HCT116 (cell line): ENCODE measurements around the gene BCAR1. TPM values are rescaled to one million over a fixed set of nuclear protein-coding genes. Genes with fewer than 3 reads are reported as not detected.

ENCODE experiments used
- ATAC-seq: fragments of 200-7000 bp; cut with Tn5 transposase; 2 replicates; pipeline ENCODE4 v1.9.1; 2020; ENCODE audit warnings: mild to moderate bottlenecking, moderate library complexity
- BruUV-seq: library from RNA; stranded (reverse); fragments of 400-500 nt; replicated peaks from 2 replicates; lab custom pipeline; 2021; lab: Mats Ljungman, UMichigan
- CTCF ChIA-PET: fragments of 300-600 bp; sonication (Branson Sonifier 250); formaldehyde crosslinking; loops from one replicate; lab custom pipeline; 2021; ENCODE audit warnings: antibody characterized with exemption; lab: Charles Lee
- POLR2A ChIA-PET: fragments of 300-600, 350-600 bp; sonication (Branson Sonifier 250); formaldehyde crosslinking; loops from one replicate; lab custom pipeline; 2021; ENCODE audit warnings: antibody characterized with exemption; lab: Charles Lee
- RAD21 ChIA-PET, 2 experiments: fragments of 300-600 bp; sonication (Branson Sonifier 250); formaldehyde crosslinking; loops; one replicate each; lab custom pipeline; 2023; ENCODE audit warnings: low total read pairs in 2 of 2; ENCODE audit not compliant: uncharacterized antibody in 2 of 2, unreplicated experiment in 2 of 2, low non-redundant PET in 1 of 2; lab: Charles Lee
- DNase-seq: peaks from one replicate; pipeline ENCODE4 v3.0.0-alpha.2; 2010; ENCODE audit warnings: low read depth, low spot score
- H2AFZ ChIP-seq: fragments of 200-600 bp; shearing (Covaris generic), sonication (generic); 2 replicates; pipeline ENCODE4 v1.6.1; 2017; ENCODE audit warnings: low read depth, mixed run types, mixed read lengths, antibody characterized with exemption, low read length; ENCODE audit not compliant: poor library complexity, severe bottlenecking
- H3K27ac ChIP-seq: 2 replicates; pipeline ENCODE4 v1.5.1; 2012; ENCODE audit warnings: low read depth, low read length
- H3K27me3 ChIP-seq: fragments of 200-600 bp; sonication (generic); 2 replicates; pipeline ENCODE4 v1.6.1; 2016; ENCODE audit warnings: mixed run types, low read length, mixed read lengths; ENCODE audit not compliant: insufficient read depth
- H3K36me3 ChIP-seq, 2 experiments: fragments of 200-500 bp in 1 of 2; fragments of 200-600 bp in 1 of 2; sonication (Bioruptor generic) in 1 of 2; sonication (generic) in 1 of 2; 2 replicates each; pipeline versions ENCODE4 v1.5.1 to v1.6.1; 2014 to 2016; ENCODE audit warnings: low read length in 2 of 2, inconsistent platforms in 1 of 2, mixed read lengths in 1 of 2, mixed run types in 1 of 2; ENCODE audit not compliant: insufficient read depth in 2 of 2, control insufficient read depth in 1 of 2
- H3K4me1 ChIP-seq, 2 experiments: fragments of 200-600 bp in 1 of 2; sonication (generic) in 1 of 2; 2 replicates each; pipeline versions ENCODE4 v1.5.1 to v1.6.1; 2012 to 2017; ENCODE audit warnings: low read length in 2 of 2, inconsistent platforms in 1 of 2, mild to moderate bottlenecking in 1 of 2, mixed read lengths in 1 of 2, mixed run types in 1 of 2, moderate library complexity in 1 of 2; ENCODE audit not compliant: insufficient read depth in 2 of 2, control insufficient read depth in 1 of 2
- H3K4me2 ChIP-seq: fragments of 200-600 bp; sonication (generic); 2 replicates; pipeline ENCODE4 v1.6.1; 2017; ENCODE audit warnings: mixed run types, low read length, mixed read lengths
- H3K4me3 ChIP-seq, 2 experiments: fragments of 200-600 bp in 1 of 2; sonication (generic) in 1 of 2; replicated peaks in 1 of 2; 2 replicates each; pipeline ENCODE4 v1.5.1; 2011 to 2016; ENCODE audit warnings: low read length in 2 of 2, control low read depth in 1 of 2, low read depth in 1 of 2, mild to moderate bottlenecking in 1 of 2, mixed read lengths in 1 of 2, mixed run types in 1 of 2
- H3K79me2 ChIP-seq: fragments of 200-600 bp; sonication (generic); 2 replicates; pipeline ENCODE4 v1.6.1; 2017; ENCODE audit warnings: mild to moderate bottlenecking, mixed run types, low read length, moderate library complexity, mixed read lengths; ENCODE audit not compliant: insufficient read depth
- H3K9ac ChIP-seq: fragments of 200-600 bp; sonication (generic); 2 replicates; pipeline ENCODE4 v1.6.1; 2016; ENCODE audit warnings: low read length, mixed read lengths
- H3K9me2 ChIP-seq: fragments of 200-600 bp; sonication (generic), shearing (Covaris generic); 2 replicates; pipeline ENCODE4 v1.6.1; 2017; ENCODE audit warnings: mixed run types, mild to moderate bottlenecking, moderate library complexity; ENCODE audit not compliant: insufficient read depth
- H3K9me3 ChIP-seq, 2 experiments: fragments of 200-500 bp in 1 of 2; fragments of 200-600 bp in 1 of 2; sonication (Bioruptor generic) in 1 of 2; sonication (generic) in 1 of 2; 2 replicates each; pipeline ENCODE4 v1.6.1; 2014 to 2017; ENCODE audit warnings: low read length in 2 of 2, mixed read lengths in 2 of 2, inconsistent platforms in 1 of 2, low read depth in 1 of 2, mild to moderate bottlenecking in 1 of 2, mixed run types in 1 of 2, moderate library complexity in 1 of 2; ENCODE audit not compliant: control insufficient read depth in 1 of 2, insufficient read depth in 1 of 2
- H4K20me1 ChIP-seq: fragments of 200-600 bp; sonication (generic), shearing (Covaris generic); 2 replicates; pipeline ENCODE4 v1.6.1; 2017; ENCODE audit warnings: mixed run types, mild to moderate bottlenecking, moderate library complexity; ENCODE audit not compliant: insufficient read depth
- ATF3 ChIP-seq: IDR thresholded peaks from 2 replicates; pipeline ENCODE4 v1.6.1; 2012
- CBX3 ChIP-seq: IDR thresholded peaks from 2 replicates; pipeline ENCODE4 v1.6.1; 2012; ENCODE audit warnings: low read depth
- CTCF ChIP-seq, 3 experiments: fragments of 200-600 bp in 1 of 3; sonication (generic) in 1 of 3; IDR thresholded peaks in 2 of 3; conservative IDR thresholded peaks in 1 of 3; 2 replicates each; pipeline ENCODE4 v1.5.1; 2012 to 2017; ENCODE audit warnings: low read depth in 2 of 3, low read length in 2 of 3, antibody characterized with exemption in 1 of 3, borderline replicate concordance in 1 of 3, control low read depth in 1 of 3, mild to moderate bottlenecking in 1 of 3, mixed read lengths in 1 of 3, mixed run types in 1 of 3, moderate library complexity in 1 of 3; ENCODE audit not compliant: insufficient read depth in 1 of 3
- ELF1 ChIP-seq: IDR thresholded peaks from 2 replicates; pipeline ENCODE4 v1.6.1; 2012; ENCODE audit warnings: low read depth, borderline replicate concordance
- EZH2 ChIP-seq: fragments of 200-600 bp; sonication (generic); IDR thresholded peaks from 2 replicates; pipeline ENCODE4 v1.6.1; 2017; ENCODE audit warnings: antibody characterized with exemption, mixed run types
- FOSL1 ChIP-seq: IDR thresholded peaks from 2 replicates; pipeline ENCODE4 v1.6.1; 2012; ENCODE audit warnings: low read depth
- JUND ChIP-seq: IDR thresholded peaks from 2 replicates; pipeline ENCODE4 v1.6.1; 2012
- POLR2A ChIP-seq: IDR thresholded peaks from 2 replicates; pipeline ENCODE4 v1.7.0; 2011; ENCODE audit warnings: borderline replicate concordance; ENCODE audit not compliant: insufficient read depth, insufficient read length; ENCODE audit errors: extremely low read depth
- RAD21 ChIP-seq: IDR thresholded peaks from 2 replicates; pipeline ENCODE4 v1.6.1; 2012; ENCODE audit warnings: low read depth, mild to moderate bottlenecking
- SIN3A ChIP-seq: IDR thresholded peaks from 2 replicates; pipeline ENCODE4 v1.6.1; 2012; ENCODE audit warnings: low read depth
- SRF ChIP-seq: IDR thresholded peaks from 2 replicates; pipeline ENCODE4 v1.6.1; 2012; ENCODE audit warnings: low read depth
- YY1 ChIP-seq: IDR thresholded peaks from 2 replicates; pipeline ENCODE4 v1.6.1; 2011; ENCODE audit warnings: low read length, low read depth, moderate library complexity, mild to moderate bottlenecking; ENCODE audit not compliant: insufficient replicate concordance; ENCODE audit errors: extremely low read depth
- ZBTB33 ChIP-seq: IDR thresholded peaks from 2 replicates; pipeline ENCODE4 v1.6.1; 2011; ENCODE audit warnings: mild to moderate bottlenecking, low read length, moderate library complexity; ENCODE audit not compliant: insufficient replicate concordance; ENCODE audit errors: extremely low read depth
- ZFX ChIP-seq: fragments of 450-650 bp; IDR thresholded peaks from 2 replicates; pipeline ENCODE4 v1.6.1; 2017
- ZNF274 ChIP-seq: fragments of 200-500 bp; sonication (Bioruptor generic); IDR thresholded peaks from 2 replicates; pipeline ENCODE4 v1.6.1; 2014; ENCODE audit warnings: mild to moderate bottlenecking, low read depth, low read length, inconsistent platforms
- intact Hi-C: fragments of 100-400 bp; cut with micrococcal nuclease; formaldehyde crosslinking; loops from 2 replicates; pipeline ENCODE4 v1.10.0; 2022
- total RNA-seq: library from RNA; stranded (reverse); gene quantifications from one replicate; pipeline ENCODE4 v1.2.1, GENCODE V29; 2021; ENCODE audit not compliant: unreplicated experiment
- TF ChIP-seq, protein P1 (sequence below): IDR thresholded peaks from 2 replicates; pipeline ENCODE4 v1.6.1; 2012; ENCODE audit warnings: low read depth

Gene BCAR1
- total RNA-seq, 1 experiment from 2014 or later: 49.6 TPM

- TF ChIP-seq ZBTB33 (no peak), FOSL1 (no peak), CTCF (IDR thresholded peaks at IDR 0.05 in 2 of 3, conservative IDR thresholded peaks at IDR 0.05 in 1 of 3; ENCODE audit: borderline replicate concordance in 1 of 3, insufficient read depth in 1 of 3, low read depth in 2 of 3, low read length in 2 of 3) (no peak), EZH2 (no peak), ZFX (no peak), JUND (no peak)
These were observed 36.8 kb upstream of the BCAR1 start (continued) for GRCh38 chr16:75288181-75288580.

DNA sequence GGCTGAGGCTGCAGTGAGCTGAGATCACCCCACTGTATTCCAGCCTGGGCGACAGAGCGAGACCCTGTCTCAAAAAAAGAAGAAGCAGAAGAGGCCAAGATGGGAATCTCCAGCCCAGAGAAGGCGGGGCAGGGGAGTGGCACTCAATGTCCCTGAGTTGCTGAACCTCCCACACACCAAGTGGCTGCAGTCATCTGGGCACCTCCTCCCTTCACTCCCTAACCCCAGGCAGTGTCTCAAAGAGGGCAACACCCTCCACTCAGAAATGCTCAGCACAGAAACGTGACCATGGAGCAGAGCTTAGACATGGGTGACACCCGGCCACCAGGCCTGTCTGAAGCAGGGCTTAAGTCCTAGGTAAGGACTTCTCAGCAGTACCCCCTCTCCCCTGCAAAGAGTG lies 36.3 kb upstream of the BCAR1 start:
- no TSS peak for BruUV-seq
- no peaks in the 10 kb centered on the region for H3K9me2 ChIP-seq
- H3K27ac ChIP-seq: no peak overlapping the region
- H4K20me1 ChIP-seq: no peaks in the 10 kb centered on the region
- H3K9me3 ChIP-seq: no peaks in the 10 kb centered on the region
- DNase-seq: no peak
- H3K4me2 ChIP-seq: no peak overlapping the region
- H3K4me3 ChIP-seq: no peak overlapping the region
- no peaks in the 10 kb centered on the region for H3K27me3 ChIP-seq
- H3K36me3 ChIP-seq: no peaks in the 10 kb centered on the region; a peak in 1 of 4 replicates
- no peak for TF ChIP-seq YY1
- no peak for TF ChIP-seq SRF
- TF ChIP-seq ZBTB33: no peak
- no peak for TF ChIP-seq ELF1
- TF ChIP-seq CBX3: no peak
- no peak for TF ChIP-seq FOSL1
- no peak for TF ChIP-seq SIN3A
- TF ChIP-seq, protein P1, sequence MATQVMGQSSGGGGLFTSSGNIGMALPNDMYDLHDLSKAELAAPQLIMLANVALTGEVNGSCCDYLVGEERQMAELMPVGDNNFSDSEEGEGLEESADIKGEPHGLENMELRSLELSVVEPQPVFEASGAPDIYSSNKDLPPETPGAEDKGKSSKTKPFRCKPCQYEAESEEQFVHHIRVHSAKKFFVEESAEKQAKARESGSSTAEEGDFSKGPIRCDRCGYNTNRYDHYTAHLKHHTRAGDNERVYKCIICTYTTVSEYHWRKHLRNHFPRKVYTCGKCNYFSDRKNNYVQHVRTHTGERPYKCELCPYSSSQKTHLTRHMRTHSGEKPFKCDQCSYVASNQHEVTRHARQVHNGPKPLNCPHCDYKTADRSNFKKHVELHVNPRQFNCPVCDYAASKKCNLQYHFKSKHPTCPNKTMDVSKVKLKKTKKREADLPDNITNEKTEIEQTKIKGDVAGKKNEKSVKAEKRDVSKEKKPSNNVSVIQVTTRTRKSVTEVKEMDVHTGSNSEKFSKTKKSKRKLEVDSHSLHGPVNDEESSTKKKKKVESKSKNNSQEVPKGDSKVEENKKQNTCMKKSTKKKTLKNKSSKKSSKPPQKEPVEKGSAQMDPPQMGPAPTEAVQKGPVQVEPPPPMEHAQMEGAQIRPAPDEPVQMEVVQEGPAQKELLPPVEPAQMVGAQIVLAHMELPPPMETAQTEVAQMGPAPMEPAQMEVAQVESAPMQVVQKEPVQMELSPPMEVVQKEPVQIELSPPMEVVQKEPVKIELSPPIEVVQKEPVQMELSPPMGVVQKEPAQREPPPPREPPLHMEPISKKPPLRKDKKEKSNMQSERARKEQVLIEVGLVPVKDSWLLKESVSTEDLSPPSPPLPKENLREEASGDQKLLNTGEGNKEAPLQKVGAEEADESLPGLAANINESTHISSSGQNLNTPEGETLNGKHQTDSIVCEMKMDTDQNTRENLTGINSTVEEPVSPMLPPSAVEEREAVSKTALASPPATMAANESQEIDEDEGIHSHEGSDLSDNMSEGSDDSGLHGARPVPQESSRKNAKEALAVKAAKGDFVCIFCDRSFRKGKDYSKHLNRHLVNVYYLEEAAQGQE: no peak
- TF ChIP-seq ATF3: no peak
- no peak for TF ChIP-seq ZNF274
- TF ChIP-seq POLR2A: no peak
- no peak for TF ChIP-seq RAD21
- TF ChIP-seq, all 23 proteins: peak for 0
- RAD21 ChIA-PET: no interaction called here
- no peak overlapping the region for H2AFZ ChIP-seq
- CTCF ChIA-PET: no interaction called here
- intact Hi-C loops: no loop called here
- no peak overlapping the region for H3K9ac ChIP-seq
- H3K4me1 ChIP-seq: peaks cover 4 to 31% of the 10 kb centered on the region in 2 experiments; a peak in 3 of 4 replicates
- POLR2A ChIA-PET: no interaction called here
- no peaks in the 10 kb centered on the region for H3K79me2 ChIP-seq
- peak; percentile 46 for ATAC-seq
